Mesothelial cell of epicardium (in vitro differentiated cells): ENCODE data around the gene SLC30A1. TPM values are rescaled to one million over a fixed set of nuclear protein-coding genes. Genes with fewer than 3 reads are reported as not detected.
A peak's percentile ranks its signal among the peaks of the same experiment; 100 is the strongest.

Experiments used
- DNase-seq, 2 experiments: peaks; one replicate each; pipeline ENCODE4 v3.0.0; 2021; ENCODE audit warnings: low spot score in 2 of 2; ENCODE audit not compliant: unreplicated experiment in 2 of 2
- H3K27ac Mint-ChIP-seq: 2 replicates; pipeline ENCODE4 v1.8.0; 2021; ENCODE audit warnings: mixed read lengths
- H3K27me3 Mint-ChIP-seq: 2 replicates; pipeline ENCODE4 v1.8.0; 2021; ENCODE audit warnings: low read depth, mixed read lengths
- H3K36me3 Mint-ChIP-seq: 2 replicates; pipeline ENCODE4 v1.8.0; 2021; ENCODE audit warnings: mixed read lengths
- H3K4me1 Mint-ChIP-seq: 2 replicates; pipeline ENCODE4 v1.8.0; 2021; ENCODE audit warnings: mixed read lengths
- H3K4me3 Mint-ChIP-seq: 2 replicates; pipeline ENCODE4 v1.8.0; 2021; ENCODE audit warnings: mild to moderate bottlenecking, moderate library complexity, mixed read lengths
- H3K9me3 Mint-ChIP-seq: 2 replicates; pipeline ENCODE4 v1.8.0; 2021; ENCODE audit warnings: mixed read lengths
- CTCF ChIP-seq: fragments of 200-600 bp; sonication (generic); IDR thresholded peaks from one replicate; pipeline ENCODE4 v1.5.0; 2021; ENCODE audit warnings: antibody characterized with exemption; ENCODE audit not compliant: unreplicated experiment
- total RNA-seq: library from RNA; stranded (reverse); gene quantifications from 3 replicates; pipeline ENCODE4 v1.2.1, GENCODE V29; 2021

The SLC30A1 gene
- total RNA-seq, 1 donor from 2014 or later, result 11.0 TPM

- no peaks in the 10 kb centered on the region for H3K27me3 Mint-ChIP-seq
- no peak for TF ChIP-seq CTCF
- peak overlapping the region; percentile 85 for H3K4me3 Mint-ChIP-seq
- H3K9me3 Mint-ChIP-seq, result no peaks in the 10 kb centered on the region
- H3K36me3 Mint-ChIP-seq, result peaks cover 2% of the 10 kb centered on the region
- peaks cover 46% of the 10 kb centered on the region for H3K4me1 Mint-ChIP-seq
- DNase-seq, result peak in 1 of 2 experiments; percentile 70
- H3K27ac Mint-ChIP-seq, result peak overlapping the region; percentile 31
Observed at GRCh38 chr1:211579440-211580302, 710 bp upstream of the SLC30A1 start.

GRCh38 chr1:211577819-211578639, 932 bp downstream of the SLC30A1 start:
- Mint-ChIP-seq H3K4me3 (peak overlapping the region; percentile 96), H3K27ac (peak overlapping the region; percentile 90)

GRCh38 chr1:211577277-211577818, 1.6 kb downstream of the SLC30A1 start:
- no peaks in the 10 kb centered on the region for H3K27me3 Mint-ChIP-seq
- H3K27ac Mint-ChIP-seq, result peak overlapping the region; percentile 59
- peaks cover 37% of the 10 kb centered on the region for H3K4me1 Mint-ChIP-seq

More at GRCh38 chr1:211577819-211578639, 932 bp downstream of the SLC30A1 start:
- TF ChIP-seq CTCF, result peak; percentile 81
- H3K36me3 Mint-ChIP-seq, result peaks cover 2% of the 10 kb centered on the region
- peak; percentile 52 to 81 for DNase-seq
- no peaks in the 10 kb centered on the region for H3K9me3 Mint-ChIP-seq
- H3K4me1 Mint-ChIP-seq, result peaks cover 37% of the 10 kb centered on the region
- no peaks in the 10 kb centered on the region for H3K27me3 Mint-ChIP-seq

GRCh38 chr1:211576717-211577116, 2.2 kb downstream of the SLC30A1 start:
- peak overlapping the region; percentile 96 for H3K4me3 Mint-ChIP-seq
- no peak for TF ChIP-seq CTCF
- no peak overlapping the region for H3K27ac Mint-ChIP-seq
- peaks cover 2% of the 10 kb centered on the region for H3K36me3 Mint-ChIP-seq
- H3K27me3 Mint-ChIP-seq, result no peaks in the 10 kb centered on the region
- H3K9me3 Mint-ChIP-seq, result no peaks in the 10 kb centered on the region
- H3K4me1 Mint-ChIP-seq, result peaks cover 33% of the 10 kb centered on the region
- DNase-seq, result no peak

More at GRCh38 chr1:211577277-211577818, 1.6 kb downstream of the SLC30A1 start:
- TF ChIP-seq CTCF, result no peak
- DNase-seq, result no peak
- Mint-ChIP-seq H3K36me3 (peaks cover 2% of the 10 kb centered on the region), H3K9me3 (no peaks in the 10 kb centered on the region), H3K4me3 (peak overlapping the region; percentile 96)

- Mint-ChIP-seq H3K27me3 (no peaks in the 10 kb centered on the region), H3K9me3 (no peaks in the 10 kb centered on the region), H3K36me3 (peaks cover 2% of the 10 kb centered on the region), H3K4me3 (no peak overlapping the region), H3K27ac (no peak overlapping the region), H3K4me1 (peaks cover 19% of the 10 kb centered on the region)
- DNase-seq, result no peak
- TF ChIP-seq CTCF, result no peak
Observed at GRCh38 chr1:211574705-211575104, 4.3 kb downstream of the SLC30A1 start.
